Activated CD4-positive, alpha-beta T cell treated with anti-CD3 and anti-CD28 coated beads, Interleukin-2, Interleukin-6, amounts not matched to agents 100 ng/mL and 50 ng/mL, durations not matched to agents 16 hours and 8 hours (primary cell): ENCODE measurements around the gene KIAA1586.
"Not testable (repeated sequence)": the region's sequence is repeated elsewhere in the genome, so short reads cannot be mapped to it uniquely, and the experiment has no call there.

Experiments used
- DNase-seq: peaks from one replicate; pipeline ENCODE4 v3.0.0-alpha.2; 2020

The KIAA1586 gene

DNA sequence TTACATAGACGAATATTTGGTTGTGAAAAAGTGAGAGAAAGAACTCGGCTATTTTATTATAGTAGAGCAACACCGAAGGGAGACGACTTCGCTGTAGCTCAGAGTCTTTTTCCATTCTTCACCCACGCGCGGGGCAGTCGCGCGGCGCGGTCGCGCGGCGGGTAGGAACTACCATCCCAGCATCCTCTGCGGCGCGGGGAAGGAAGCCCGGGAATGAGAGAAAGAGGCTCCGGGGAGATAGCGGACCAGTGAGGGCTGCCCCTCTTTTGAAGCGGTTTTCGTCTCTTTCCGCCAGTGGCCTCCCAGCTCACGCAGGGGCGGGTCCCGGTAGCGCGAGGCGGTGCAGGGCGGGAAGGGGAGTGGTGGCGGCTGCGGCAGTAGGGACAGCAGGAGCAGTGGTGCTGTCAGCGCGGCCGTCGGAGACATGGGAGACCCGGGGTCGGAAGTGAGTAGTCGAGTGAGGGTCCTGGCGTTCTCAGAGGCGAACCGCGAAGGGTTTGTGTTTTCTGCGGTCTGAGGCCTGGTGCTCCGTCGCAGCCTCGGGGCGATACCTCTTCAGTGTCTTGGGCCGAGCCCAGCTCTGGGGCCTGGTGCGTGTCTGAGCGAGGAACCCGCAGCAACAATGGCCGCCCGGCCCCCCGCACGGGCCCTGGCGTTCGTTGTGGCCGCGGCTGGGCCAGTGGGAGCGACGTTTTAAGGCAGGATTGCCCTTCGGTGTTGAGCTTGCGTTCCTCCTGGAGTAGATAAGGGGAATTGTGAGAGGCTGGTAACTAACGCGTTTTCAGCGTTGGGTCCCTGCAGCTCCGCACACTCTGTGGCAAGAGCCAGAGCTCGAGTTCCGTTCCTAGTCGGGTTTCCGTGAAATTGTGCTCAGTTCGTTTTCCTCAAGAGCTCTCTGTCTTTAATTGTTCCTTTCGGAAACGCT is at the start of gene KIAA1586:
KIAA1586 (plus strand) TSS at position 362 of the 925 bp plus-strand sequence; CDS start at position 425, 63 bp downstream.
- peak; percentile 94 for DNase-seq

GRCh38 chr6:56999049-56999448 is 47.4 kb upstream of the KIAA1586 start:
- no peak for DNase-seq

GRCh38 chr6:56999748-57000147 is 46.7 kb upstream of the KIAA1586 start:
- not testable (repeated sequence) for DNase-seq

DNA sequence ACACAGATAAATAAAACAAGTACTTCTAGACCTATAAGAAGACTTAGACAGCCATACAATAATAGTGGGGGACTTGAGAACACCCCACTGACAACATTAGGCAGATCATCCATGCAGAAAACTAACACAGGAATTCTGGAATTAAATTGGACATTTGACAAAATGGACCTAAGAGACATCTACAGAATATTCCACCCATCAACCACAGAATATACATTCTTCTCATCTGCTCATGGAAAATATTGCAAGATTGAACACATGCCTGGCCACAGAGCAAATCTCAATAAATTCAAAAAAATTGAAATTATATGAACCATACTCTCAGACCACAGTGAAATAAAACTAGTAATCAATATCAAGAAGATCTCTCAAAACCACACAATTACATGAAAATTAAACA is 44.3 kb upstream of the KIAA1586 start:
- no peak for DNase-seq

DNA sequence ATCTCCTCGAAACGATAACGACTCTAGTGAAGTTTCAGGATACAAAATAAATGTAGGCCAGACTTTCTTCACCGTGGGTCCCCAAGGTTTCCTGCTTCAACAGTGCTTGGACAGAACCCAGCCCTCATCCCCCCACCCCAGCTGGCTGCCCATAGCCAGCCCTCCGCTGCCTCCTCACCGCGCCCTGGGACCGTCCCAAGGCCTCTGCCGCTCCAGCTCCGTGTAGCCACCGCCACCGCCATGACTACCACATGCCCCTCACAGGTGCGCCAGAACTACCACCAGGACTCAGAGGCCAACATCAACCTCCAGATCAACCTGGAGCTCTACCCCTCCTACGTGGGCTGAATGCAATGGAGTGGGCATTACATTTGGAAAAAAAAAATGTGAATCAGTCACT is 42.2 kb upstream of the KIAA1586 start:
- DNase-seq = no peak

GRCh38 chr6:57006101-57006500 is 40.4 kb upstream of the KIAA1586 start:
- DNase-seq = no peak

GRCh38 chr6:57008069-57008468 is 38.4 kb upstream of the KIAA1586 start:
- not testable (repeated sequence) for DNase-seq

DNA sequence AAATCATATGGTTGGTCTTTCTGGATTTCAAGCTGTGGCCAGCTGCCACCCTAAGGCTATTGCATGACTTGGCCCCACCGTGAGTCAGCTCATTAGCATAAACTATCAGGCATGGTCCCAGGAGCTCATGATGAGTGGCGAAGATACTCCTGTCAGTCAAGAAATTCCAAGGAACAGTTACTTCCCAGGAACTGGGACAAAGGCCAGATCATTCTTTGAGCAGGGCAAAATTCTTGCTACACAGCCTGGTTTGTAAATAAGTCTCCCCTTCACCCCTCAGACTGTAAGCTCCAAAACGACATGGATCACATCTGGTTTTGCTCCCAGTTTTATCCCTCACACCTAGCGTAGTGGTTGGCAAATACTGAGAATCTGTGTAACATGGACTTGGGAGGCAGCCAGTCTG is 33.0 kb upstream of the KIAA1586 start:
- DNase-seq = no peak

- no peak for DNase-seq
These were observed 29.4 kb upstream of the KIAA1586 start for GRCh38 chr6:57017069-57017468.

DNA sequence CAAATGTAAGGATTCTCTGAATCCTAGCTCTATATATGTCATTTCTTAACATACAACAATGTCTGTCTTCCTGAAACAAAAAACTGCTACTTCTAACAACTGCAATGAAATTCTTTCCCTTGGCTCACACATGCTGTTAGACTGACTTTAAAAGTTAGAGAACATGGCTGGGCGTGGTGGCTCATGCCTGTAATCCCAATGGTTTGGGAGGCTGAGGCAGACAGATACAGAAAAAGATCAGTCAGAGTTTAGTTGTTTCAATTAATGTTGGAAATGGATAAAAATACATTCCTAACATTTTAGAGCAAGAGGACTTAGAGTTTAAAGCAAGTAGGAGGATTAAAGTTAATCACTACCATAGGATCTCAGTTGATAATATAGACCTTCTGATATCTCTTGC is 28.7 kb upstream of the KIAA1586 start:
- no peak for DNase-seq

DNA sequence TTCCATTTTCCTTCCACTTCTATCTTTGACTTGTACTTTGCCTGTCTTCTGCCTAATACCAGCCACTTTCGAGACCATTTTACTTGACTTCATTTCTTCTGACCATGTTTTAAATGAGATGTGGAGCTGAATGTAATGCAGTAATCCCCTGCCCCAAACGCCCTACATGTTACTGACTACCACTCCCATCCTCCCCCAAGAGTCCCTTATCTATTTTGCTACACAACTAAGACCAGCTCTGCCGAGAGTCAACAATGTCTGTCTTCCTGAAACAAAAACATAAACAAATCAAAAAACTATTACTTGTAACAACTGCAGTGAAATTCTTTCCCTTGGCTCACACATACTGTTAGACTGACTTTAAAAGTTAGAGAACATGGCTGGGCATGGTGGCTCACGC is 27.1 kb upstream of the KIAA1586 start:
- DNase-seq = no peak

GRCh38 chr6:57021086-57021720 is 25.3 kb upstream of the KIAA1586 start:
- peak; percentile 44 for DNase-seq

DNA sequence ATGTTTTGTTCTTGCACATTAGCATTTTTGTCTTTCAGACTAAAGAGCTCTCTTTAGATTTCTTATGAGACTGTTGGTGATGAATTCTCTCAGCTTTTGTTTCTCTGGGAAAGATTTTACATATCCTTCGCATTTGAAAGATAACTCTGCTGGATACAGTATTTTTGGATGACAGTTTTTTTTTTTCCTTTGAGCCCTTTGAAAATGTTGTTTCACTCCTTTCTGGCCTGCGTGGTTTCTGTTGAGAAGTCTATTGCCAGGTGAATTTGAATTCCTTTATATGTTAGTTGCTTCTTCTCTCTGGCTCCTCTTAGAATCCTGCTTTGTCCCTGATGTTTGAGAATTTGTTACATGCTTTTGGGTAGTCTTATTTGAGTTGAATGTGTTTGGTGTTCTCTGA is 22.2 kb upstream of the KIAA1586 start:
- DNase-seq = no peak

DNA sequence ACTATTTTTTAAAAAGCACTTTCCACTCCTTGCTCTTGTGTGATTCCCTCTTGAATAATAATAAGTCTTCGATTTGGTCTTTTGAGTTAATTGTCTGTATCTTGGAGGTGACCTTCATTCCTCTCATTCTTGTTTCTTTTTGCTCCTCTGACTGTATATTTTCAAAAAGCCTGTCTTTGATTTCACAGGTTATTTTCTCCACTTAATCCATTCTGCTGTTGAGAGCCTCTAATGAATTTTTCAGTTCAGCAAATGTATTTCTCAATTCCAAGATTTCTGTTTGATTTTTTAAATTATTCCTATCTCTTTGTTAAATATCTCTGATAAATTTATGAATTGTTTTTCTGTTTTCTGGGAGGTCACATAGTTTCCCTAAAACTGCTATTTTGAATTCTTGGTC is 21.7 kb upstream of the KIAA1586 start:
- DNase-seq = no peak

- no peak for DNase-seq
These were observed 20.5 kb upstream of the KIAA1586 start for GRCh38 chr6:57026001-57026400.

DNA sequence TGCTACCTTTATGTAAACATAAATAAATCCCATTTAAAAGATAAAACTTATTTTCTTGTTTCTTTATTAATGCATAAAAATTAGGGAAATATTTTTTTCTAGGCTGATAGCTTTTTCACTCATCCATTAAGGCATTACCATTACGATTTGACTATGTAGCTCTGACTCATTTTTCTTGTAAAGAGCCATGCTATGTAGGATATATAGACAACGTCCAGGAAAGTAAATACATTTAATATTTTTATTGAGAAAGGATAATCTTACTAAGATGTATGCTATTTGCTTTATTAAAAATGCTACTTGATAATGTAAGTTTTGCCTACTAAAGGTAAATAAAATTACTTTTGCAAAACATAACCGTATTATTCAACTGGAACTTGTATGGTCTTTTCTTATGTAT is 19.2 kb upstream of the KIAA1586 start:
- no peak for DNase-seq

DNA sequence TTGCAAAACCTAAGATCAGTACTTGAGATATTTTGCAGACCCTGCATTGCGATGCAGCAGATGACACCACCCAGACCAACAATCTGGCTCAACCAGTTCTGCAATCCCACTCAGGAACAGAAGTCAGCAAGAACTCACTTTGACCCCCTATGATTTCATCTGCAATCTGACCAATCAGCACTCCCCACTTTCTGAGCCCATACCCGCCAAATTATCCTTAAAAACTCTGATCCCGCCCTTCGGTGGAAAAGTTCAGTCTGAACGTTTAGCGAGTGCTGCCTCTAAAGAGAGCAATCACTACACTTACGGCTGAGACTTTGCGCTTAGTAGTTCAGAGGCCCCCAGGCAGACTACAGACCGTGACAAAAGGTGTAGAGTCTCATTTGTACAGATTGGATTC is 17.3 kb upstream of the KIAA1586 start:
- DNase-seq = no peak

DNA sequence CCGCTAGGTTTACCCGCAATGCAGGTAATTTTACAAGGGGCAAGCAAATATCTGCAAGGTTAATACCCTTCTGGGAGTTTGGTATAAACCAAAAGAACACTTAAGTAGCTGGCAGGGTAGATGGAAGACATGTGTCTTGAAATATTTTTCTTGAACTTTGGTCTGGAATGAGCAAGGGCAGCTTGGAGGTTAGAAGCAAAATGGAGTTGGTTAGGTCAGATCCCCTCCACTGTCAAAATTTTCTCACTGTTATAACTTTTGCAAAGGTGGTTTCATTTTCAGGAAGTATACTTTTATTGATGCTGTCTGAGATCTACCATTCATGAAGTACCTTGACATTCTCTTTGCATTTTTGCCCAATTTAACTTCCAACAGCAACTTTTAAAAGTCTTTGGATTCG is 13.3 kb upstream of the KIAA1586 start:
- no peak for DNase-seq

DNA sequence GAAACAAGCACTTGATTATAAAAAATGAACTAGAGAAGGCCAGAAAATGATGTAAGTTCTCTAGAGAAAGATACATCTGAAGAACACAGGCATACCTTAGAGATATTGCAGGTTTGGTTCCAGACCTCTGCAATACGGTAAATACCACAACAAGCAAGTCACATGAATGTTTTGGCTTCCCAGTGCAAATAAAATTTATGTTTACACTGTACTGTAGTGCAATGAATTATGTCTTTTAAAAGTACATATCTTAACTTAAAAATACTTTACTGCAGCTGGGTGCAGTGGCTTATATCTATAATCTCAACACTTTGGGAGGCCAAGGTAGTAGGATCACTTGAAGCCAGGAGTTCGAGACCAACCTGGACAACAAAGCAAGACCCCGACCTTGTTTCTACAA is 10.9 kb upstream of the KIAA1586 start:
- no peak for DNase-seq

DNA sequence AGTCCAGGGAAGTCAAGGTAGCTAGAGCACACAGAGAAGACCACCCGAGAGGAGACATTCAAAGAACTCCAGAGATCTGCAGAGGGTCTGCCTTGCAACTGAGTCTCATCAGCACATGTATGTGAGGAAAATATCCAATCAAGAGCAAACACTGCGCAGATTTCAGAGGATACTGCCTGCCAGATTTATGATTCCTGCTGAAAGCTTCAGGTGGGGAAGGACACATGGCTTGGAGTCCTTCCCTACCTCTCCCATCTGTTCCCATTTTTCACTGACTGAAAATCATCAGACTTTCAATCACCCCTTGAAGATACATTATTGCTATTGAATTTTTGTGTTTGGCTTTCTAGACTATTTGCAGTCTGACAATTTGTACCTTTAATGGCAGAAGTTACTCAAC is 7.6 kb upstream of the KIAA1586 start:
- DNase-seq = no peak

DNA sequence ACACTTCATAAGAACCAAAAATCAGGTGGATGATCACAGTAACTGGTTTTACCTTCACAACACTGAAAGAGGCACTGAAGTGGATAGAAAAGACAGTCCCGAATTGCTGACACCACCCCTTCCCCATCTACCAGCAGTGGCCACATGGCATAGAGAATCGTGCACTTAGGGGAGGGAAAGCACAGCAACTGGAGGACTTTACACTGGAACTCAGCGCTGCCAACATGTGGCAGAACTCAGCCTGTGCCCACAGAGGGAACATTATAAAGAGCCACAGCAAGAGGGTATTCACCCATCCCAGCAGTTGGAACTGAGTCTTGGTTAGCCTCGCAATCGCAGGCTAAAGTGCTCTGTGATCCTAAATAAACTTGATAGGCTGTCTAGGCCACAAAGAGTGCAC is 6.5 kb upstream of the KIAA1586 start:
- DNase-seq = peak; percentile 7

GRCh38 chr6:57044061-57044460 is 2.4 kb upstream of the KIAA1586 start:
- DNase-seq = not testable (repeated sequence)

DNA sequence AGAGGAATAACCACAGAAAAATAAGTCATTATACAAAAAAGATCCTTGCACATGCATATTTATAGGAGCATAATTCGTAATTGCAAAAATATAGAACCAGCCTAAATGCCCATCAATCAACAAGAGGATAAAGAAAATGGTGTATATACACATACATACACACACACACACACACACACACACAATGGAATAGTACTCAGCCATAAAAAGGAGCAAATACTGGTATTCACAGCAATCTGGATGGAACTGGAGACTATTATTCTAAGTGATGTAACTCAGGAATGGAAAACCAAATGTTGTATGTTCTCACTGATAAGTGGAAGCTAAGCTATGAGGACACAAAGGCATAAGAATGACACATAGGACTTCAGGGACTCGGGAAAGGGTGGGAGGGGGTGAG is 1.9 kb upstream of the KIAA1586 start:
- DNase-seq = no peak

GRCh38 chr6:57047257-57047585 is 728 bp downstream of the KIAA1586 start:
- DNase-seq = not testable (repeated sequence)

DNA sequence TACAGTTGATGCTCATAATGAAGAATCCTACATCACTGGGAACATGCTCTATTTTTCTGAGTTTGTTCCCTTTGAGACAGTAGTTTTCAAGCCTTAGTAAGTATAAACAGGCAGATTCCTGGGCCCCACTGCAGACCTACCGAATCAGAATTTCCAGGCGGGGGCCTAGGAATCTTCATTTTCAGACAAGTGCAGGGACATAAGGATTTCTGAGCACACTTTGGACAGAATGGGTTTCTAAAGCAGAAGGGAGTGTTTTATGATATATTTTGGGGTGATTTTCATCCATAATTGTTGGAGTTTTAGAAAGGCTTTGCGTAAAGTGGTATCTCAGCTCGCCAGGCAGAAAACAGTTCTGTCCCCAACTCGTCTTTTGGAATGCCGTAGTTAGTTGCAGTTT is 1.4 kb downstream of the KIAA1586 start:
- DNase-seq = not testable (repeated sequence)
